NCI-H1105 (cell line): Measurements from ENCODE around the gene MGAT5B.
"Not testable (repeated sequence)": the region's sequence is repeated elsewhere in the genome, so short reads cannot be mapped to it uniquely, and the experiment has no call there.

ENCODE experiments used
- DNase-seq: peaks from one replicate; lab custom pipeline; 2025; lab: John Stamatoyannopoulos, UW

Gene MGAT5B, protein sequence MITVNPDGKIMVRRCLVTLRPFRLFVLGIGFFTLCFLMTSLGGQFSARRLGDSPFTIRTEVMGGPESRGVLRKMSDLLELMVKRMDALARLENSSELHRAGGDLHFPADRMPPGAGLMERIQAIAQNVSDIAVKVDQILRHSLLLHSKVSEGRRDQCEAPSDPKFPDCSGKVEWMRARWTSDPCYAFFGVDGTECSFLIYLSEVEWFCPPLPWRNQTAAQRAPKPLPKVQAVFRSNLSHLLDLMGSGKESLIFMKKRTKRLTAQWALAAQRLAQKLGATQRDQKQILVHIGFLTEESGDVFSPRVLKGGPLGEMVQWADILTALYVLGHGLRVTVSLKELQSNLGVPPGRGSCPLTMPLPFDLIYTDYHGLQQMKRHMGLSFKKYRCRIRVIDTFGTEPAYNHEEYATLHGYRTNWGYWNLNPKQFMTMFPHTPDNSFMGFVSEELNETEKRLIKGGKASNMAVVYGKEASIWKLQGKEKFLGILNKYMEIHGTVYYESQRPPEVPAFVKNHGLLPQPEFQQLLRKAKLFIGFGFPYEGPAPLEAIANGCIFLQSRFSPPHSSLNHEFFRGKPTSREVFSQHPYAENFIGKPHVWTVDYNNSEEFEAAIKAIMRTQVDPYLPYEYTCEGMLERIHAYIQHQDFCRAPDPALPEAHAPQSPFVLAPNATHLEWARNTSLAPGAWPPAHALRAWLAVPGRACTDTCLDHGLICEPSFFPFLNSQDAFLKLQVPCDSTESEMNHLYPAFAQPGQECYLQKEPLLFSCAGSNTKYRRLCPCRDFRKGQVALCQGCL

DNA sequence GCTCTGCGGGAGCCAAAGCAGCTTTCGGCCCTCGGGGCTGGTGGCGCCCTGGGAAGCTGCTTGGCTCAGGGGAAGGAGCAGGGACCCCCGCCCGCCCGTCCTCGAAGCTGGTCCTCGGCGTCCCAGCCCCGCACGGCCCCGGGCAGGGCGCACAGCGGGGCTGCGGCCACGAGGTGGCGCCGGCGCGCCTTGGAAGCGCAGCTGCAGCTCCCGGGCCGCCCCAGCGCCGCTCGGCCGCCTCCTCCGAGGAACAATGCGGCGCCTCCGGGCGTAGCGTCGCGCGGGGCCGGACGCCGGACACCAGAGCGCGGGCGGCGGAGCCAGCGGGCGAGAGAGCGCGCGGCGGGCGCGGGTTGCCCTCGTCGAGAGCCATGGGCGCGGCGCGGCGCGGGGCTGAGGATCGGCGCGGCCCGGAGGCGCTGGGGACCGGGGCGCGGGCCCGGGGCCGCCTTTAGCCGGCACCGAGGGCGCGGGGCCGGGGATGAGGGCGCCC is at the start of gene MGAT5B:
MGAT5B (plus strand) TSS at position 229 of the 493 bp plus-strand sequence. CDS start 626 bp downstream, outside the sequence.
- DNase-seq, result peak; percentile 65

DNA sequence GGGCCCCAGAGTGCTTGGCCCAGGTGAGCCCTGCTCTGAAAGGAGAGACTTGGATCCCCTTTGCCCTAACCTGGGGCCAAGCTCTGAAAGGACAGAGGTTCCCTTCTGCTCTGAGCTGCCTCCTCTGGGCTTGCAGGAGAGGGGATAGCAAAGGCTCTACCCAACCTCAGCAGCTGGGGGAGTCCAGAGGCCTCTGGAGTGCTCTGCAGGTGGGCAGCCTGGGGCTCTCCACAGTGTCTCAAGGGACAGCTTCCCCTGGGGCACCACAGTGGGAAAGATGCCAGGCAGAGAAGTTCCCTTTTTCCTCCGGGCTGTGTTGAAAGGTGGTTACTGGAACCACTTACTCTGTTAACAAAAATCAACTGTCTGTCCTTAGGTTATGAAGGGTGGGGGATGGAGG is 48.2 kb upstream of the MGAT5B start:
- peak; percentile 82 for DNase-seq

DNA sequence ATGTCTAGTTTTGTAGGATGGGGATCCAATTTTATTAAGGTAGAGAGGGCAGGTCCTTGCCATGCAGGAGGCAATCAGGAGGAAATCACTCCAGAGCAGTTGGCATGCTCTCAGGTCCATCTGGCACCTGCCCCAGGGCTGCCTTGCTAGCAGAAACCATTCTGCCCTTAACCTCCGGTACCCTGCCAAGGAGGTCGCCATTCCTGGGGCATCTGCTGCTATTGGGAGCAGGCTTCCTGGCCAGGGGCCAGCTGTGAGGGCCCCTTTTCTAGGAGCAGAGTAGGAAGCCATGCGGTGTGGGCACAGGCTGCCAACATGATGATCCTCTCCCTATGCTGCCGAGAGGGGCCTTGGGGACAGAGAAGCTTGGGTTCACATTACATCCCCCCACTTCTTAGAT is 47.6 kb upstream of the MGAT5B start:
- DNase-seq, result peak; percentile 81

- no peak for DNase-seq
Observed at GRCh38 chr17:76822184-76822778, 45.9 kb upstream of the MGAT5B start.

DNA sequence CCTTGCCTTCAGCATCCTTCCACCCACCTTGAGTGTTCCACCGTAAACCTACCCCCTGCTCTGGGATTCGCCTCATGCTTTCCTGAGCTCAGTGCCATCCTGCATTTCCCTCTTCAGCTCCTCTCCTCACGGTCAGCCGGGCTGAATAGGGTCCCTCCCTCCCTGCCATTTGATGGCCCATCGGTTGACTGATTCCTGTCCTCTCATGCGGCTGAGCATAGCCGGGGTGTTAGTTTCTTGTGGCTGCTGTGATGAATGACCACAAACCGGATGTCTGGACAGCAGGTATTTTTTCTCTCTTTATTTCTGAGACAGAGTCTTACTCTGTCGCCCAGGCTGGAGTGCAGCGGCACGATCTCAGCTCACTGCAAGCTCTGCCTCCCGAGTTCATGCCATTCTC is 44.1 kb upstream of the MGAT5B start:
- no peak for DNase-seq

GRCh38 chr17:76826330-76827068 is 41.7 kb upstream of the MGAT5B start:
- no peak for DNase-seq

GRCh38 chr17:76827736-76828135 is 40.5 kb upstream of the MGAT5B start:
- no peak for DNase-seq

- no peak for DNase-seq
Observed at GRCh38 chr17:76830987-76831715, 37.1 kb upstream of the MGAT5B start.

GRCh38 chr17:76833034-76833644 is 35.1 kb upstream of the MGAT5B start:
- no peak for DNase-seq

DNA sequence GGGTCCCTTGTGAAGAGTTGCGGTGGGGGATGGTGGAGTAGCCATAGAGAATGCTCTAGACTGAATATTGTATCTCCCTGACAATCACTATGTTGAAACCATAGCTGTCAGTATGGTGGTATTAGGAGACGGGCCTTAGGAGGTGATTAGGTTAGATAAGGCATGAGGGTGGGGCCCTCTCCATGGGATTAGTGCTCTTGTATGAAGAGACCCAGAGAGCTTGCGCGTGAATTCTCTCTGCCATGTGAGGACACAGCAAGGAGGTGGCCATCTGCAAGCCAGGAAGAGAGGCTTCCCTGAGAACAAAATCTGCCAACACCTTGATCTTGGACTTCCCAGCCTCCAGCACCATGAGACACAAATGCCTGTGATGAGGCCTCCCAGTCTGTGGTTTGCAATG is 34.5 kb upstream of the MGAT5B start:
- DNase-seq, result no peak

GRCh38 chr17:76834870-76835269 is 33.3 kb upstream of the MGAT5B start:
- DNase-seq, result no peak

GRCh38 chr17:76840443-76840767 is 27.8 kb upstream of the MGAT5B start:
- DNase-seq, result no peak

GRCh38 chr17:76840884-76841775 is 27.1 kb upstream of the MGAT5B start:
- DNase-seq, result no peak

DNA sequence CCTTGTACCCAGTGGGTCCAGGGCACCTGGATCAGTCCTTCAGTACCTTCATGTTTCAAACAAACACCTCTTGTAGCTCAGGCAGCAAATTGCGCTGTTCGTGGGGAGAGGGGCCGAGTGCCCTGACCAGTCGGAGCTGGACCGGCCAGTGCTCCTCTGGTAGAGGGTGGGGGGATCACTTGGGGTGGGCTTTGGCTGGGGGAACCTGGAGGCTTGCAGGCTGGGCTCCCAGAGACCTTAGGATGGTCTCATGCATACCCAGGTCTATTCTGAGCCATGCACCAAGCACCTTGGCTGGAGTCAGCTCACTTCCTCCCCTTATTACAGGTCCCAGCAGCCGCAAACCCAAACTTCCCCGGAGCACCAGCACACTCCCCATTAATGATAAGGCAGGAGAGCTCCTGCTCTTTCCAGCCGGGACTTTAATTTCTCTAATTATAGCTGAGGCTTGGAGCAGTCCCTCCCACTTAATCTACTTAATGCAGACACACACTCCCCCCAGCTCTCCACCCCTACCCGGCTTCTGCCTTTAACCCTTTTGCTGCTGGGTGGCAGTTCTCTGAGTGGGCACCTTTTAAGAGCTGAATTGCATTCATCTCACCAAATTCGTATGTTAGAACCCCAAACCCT is 26.3 kb upstream of the MGAT5B start:
- DNase-seq, result peak; percentile 27

DNA sequence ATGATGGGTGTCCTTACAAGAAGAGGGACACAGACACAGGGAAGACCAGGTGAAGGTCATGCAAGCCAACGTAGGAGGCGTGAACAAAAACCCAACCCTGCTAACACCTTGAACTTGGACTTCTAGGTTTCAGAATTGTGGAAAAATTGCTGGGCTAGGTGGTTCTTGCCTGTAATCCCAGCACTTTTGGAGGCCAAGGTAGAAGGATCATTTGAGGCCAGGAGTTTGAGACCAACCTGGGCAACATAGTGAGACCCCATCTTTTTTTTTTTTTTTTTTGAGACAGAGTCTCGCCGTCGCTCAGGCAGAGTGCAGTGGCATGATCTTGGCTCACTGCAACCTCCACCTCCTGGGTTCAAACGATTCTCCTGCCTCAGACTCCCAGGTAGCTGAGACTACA is 25.1 kb upstream of the MGAT5B start:
- DNase-seq, result not testable (repeated sequence)

- no peak for DNase-seq
Observed at GRCh38 chr17:76843703-76844484, 24.3 kb upstream of the MGAT5B start.

GRCh38 chr17:76844485-76844829 is 23.7 kb upstream of the MGAT5B start:
- DNase-seq, result no peak

- DNase-seq, result no peak
Observed at GRCh38 chr17:76844846-76845245, 23.4 kb upstream of the MGAT5B start.

DNA sequence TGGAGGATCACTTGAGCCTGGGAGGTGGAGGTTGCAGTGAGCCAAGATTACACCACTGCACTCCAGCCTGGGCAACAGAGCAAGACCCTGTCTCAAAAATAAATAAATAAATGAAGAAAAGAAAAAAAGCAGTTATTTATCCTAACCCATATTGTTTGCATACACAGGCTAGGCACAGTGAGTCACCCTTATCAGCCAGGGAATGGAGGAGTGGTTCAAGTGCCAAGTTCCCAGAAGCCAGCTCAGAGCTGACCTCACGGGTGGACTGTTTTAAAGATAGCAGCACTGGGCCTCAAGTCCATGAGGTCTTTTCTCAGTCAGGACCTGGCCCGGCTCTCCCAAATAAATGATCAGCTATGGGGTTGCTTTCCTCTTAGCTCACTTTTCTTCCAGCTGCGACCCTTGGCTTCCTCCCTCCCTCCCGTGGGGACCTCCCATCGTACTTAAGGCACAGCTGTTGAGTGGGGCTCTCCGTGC is 22.6 kb upstream of the MGAT5B start:
- DNase-seq, result no peak
